CD4-positive, CD25-positive, alpha-beta regulatory T cell (primary cell): ENCODE results near the gene TRMT44. TPM values are rescaled to one million over a fixed set of nuclear protein-coding genes. Genes with fewer than 3 reads are reported as not detected.
"Not testable (repeated sequence)": the region's sequence is repeated elsewhere in the genome, so short reads cannot be mapped to it uniquely, and the experiment has no call there.

ENCODE experiments used
- ATAC-seq, 2 donors: fragments of 150-1000 bp; cut with Tn5 transposase; one replicate each; pipeline ENCODE4 v1.10.0; 2021; ENCODE audit warnings: low read depth in 2 of 2, moderate number of reproducible peaks in 2 of 2, moderate library complexity in 1 of 2
- DNase-seq, 3 donors: peaks; one replicate each; pipeline versions ENCODE4 v3.0.0 to v3.0.0-alpha.2; 2012 to 2022; ENCODE audit warnings: mixed read lengths in 1 of 3
- H3K27ac ChIP-seq: one replicate; pipeline ENCODE4 v1.7.0; 2013; ENCODE audit warnings: mild to moderate bottlenecking, low read length; ENCODE audit not compliant: insufficient read depth, poor library complexity, severe bottlenecking
- H3K27me3 ChIP-seq: one replicate; pipeline ENCODE4 v1.7.0; 2013; ENCODE audit warnings: low read length; ENCODE audit not compliant: control insufficient read depth, insufficient read depth
- H3K36me3 ChIP-seq: one replicate; pipeline ENCODE4 v1.7.0; 2013; ENCODE audit warnings: mild to moderate bottlenecking, low read length, moderate library complexity; ENCODE audit not compliant: control insufficient read depth, insufficient read depth
- H3K4me1 ChIP-seq: 2 replicates; pipeline ENCODE4 v1.7.0; 2013; ENCODE audit warnings: mild to moderate bottlenecking, low read length; ENCODE audit not compliant: insufficient read depth, control insufficient read depth, poor library complexity, severe bottlenecking
- H3K4me3 ChIP-seq: one replicate; pipeline ENCODE4 v1.7.0; 2013; ENCODE audit warnings: low read depth, mild to moderate bottlenecking, low read length, moderate library complexity
- H3K9me3 ChIP-seq, 2 experiments: 1 replicate in 1 of 2; 2 replicates in 1 of 2; pipeline ENCODE4 v1.7.0; 2013; ENCODE audit warnings: low read length in 2 of 2, mild to moderate bottlenecking in 1 of 2, moderate library complexity in 1 of 2; ENCODE audit not compliant: control insufficient read depth in 2 of 2
- H3K27ac Mint-ChIP-seq, 3 donors: one replicate each; pipeline ENCODE4 v1.8.0; 2020 to 2022; ENCODE audit warnings: mild to moderate bottlenecking in 3 of 3, mixed read lengths in 3 of 3, moderate library complexity in 2 of 3
- H3K27me3 Mint-ChIP-seq: one replicate; pipeline ENCODE4 v1.8.0; 2022; ENCODE audit warnings: mild to moderate bottlenecking, mixed read lengths
- H3K36me3 Mint-ChIP-seq: one replicate; pipeline ENCODE4 v1.8.0; 2020; ENCODE audit warnings: mixed read lengths
- H3K4me1 Mint-ChIP-seq, 4 donors: one replicate each; pipeline ENCODE4 v1.8.0; 2020 to 2022; ENCODE audit warnings: mixed read lengths in 4 of 4, mild to moderate bottlenecking in 1 of 4
- H3K4me3 Mint-ChIP-seq, 4 donors: one replicate each; pipeline ENCODE4 v1.8.0; 2020 to 2022; ENCODE audit warnings: mild to moderate bottlenecking in 4 of 4, mixed read lengths in 4 of 4, moderate library complexity in 3 of 4
- H3K9me3 Mint-ChIP-seq, 7 donors: one replicate each; pipeline ENCODE4 v1.8.0; 2020 to 2022; ENCODE audit warnings: mixed read lengths in 7 of 7, mild to moderate bottlenecking in 3 of 7, moderate library complexity in 2 of 7
- polyA plus RNA-seq, 4 donors: library from polyadenylated mRNA; unstranded; fragments of 300-500 nt; fragmentation: Illumina TruSeq; gene quantifications; one replicate each; pipeline ENCODE4 v1.2.3, GENCODE V29; 2021
- total RNA-seq: library from RNA; stranded (reverse); gene quantifications from one replicate; pipeline ENCODE4 v1.2.3, GENCODE V29; 2022

TRMT44 gene
- total and polyA plus RNA-seq, 5 donors from 2014 or later = 10.9 to 26.2 (median 15.4) TPM

- H3K9me3 Mint-ChIP-seq = peaks cover 0 to 3% (median 0%) of the 10 kb centered on the region in 7 donors
- H3K27ac Mint-ChIP-seq = no peak overlapping the region
- DNase-seq (no peak), ATAC-seq (no peak)
- no peak overlapping the region for H3K4me3 Mint-ChIP-seq
- H3K27me3 ChIP-seq = no peaks in the 10 kb centered on the region
- no peaks in the 10 kb centered on the region for H3K4me1 ChIP-seq
- H3K4me1 Mint-ChIP-seq = peaks cover 0 to 2% (median under 1%) of the 10 kb centered on the region in 4 donors
- H3K36me3 ChIP-seq = peaks cover 5% of the 10 kb centered on the region
- H3K27ac ChIP-seq = no peak overlapping the region
- no peaks in the 10 kb centered on the region for H3K27me3 Mint-ChIP-seq
- no peak overlapping the region for H3K4me3 ChIP-seq
- peaks cover 31% of the 10 kb centered on the region for H3K36me3 Mint-ChIP-seq
- no peaks in the 10 kb centered on the region for H3K9me3 ChIP-seq
These were observed 38.4 kb upstream of the TRMT44 start for GRCh38 chr4:8402181-8402597.

- H3K27me3 Mint-ChIP-seq = no peaks in the 10 kb centered on the region
- Histone ChIP-seq H3K27ac (no peak overlapping the region), H3K27me3 (no peaks in the 10 kb centered on the region), H3K4me1 (no peaks in the 10 kb centered on the region), H3K36me3 (peaks cover 5% of the 10 kb centered on the region), H3K4me3 (no peak overlapping the region), H3K9me3 (no peaks in the 10 kb centered on the region)
- H3K4me3 Mint-ChIP-seq = no peak overlapping the region
- H3K4me1 Mint-ChIP-seq = peaks cover 0 to 2% (median under 1%) of the 10 kb centered on the region in 4 donors
- H3K27ac Mint-ChIP-seq = no peak overlapping the region
- H3K9me3 Mint-ChIP-seq = peaks cover 0 to 3% (median 0%) of the 10 kb centered on the region in 7 donors
- DNase-seq (no peak), ATAC-seq (no peak)
- peaks cover 31% of the 10 kb centered on the region for H3K36me3 Mint-ChIP-seq
These were observed 37.9 kb upstream of the TRMT44 start for GRCh38 chr4:8402640-8403039.

GRCh38 chr4:8403173-8403753 lies 37.3 kb upstream of the TRMT44 start:
- Histone ChIP-seq H3K4me1 (no peaks in the 10 kb centered on the region), H3K4me3 (no peak overlapping the region), H3K36me3 (peaks cover 5% of the 10 kb centered on the region), H3K27ac (no peak overlapping the region), H3K9me3 (no peaks in the 10 kb centered on the region), H3K27me3 (no peaks in the 10 kb centered on the region)
- ATAC-seq (no peak), DNase-seq (peak; percentile 21 to 37 (median 29))
- Mint-ChIP-seq H3K4me3 (no peak overlapping the region), H3K27me3 (no peaks in the 10 kb centered on the region), H3K4me1 (peaks cover 0 to 2% (median under 1%) of the 10 kb centered on the region in 4 donors), H3K27ac (peak overlapping the region in 2 of 3 donors; percentile 44 to 74), H3K36me3 (peaks cover 32% of the 10 kb centered on the region), H3K9me3 (peaks cover 0 to 3% (median 0%) of the 10 kb centered on the region in 7 donors)

GRCh38 chr4:8403976-8404375 lies 36.6 kb upstream of the TRMT44 start:
- H3K27ac ChIP-seq = no peak overlapping the region
- no peak for ATAC-seq
- H3K4me3 ChIP-seq = no peak overlapping the region
- no peaks in the 10 kb centered on the region for H3K27me3 Mint-ChIP-seq
- peaks cover 25% of the 10 kb centered on the region for H3K36me3 Mint-ChIP-seq
- H3K9me3 ChIP-seq = no peaks in the 10 kb centered on the region
- H3K27ac Mint-ChIP-seq = peak overlapping the region in 1 of 3 donors; percentile 44
- no peak for DNase-seq
- H3K27me3 ChIP-seq = no peaks in the 10 kb centered on the region
- no peak overlapping the region for H3K4me3 Mint-ChIP-seq
- peaks cover 0 to 3% (median 0%) of the 10 kb centered on the region in 7 donors for H3K9me3 Mint-ChIP-seq
- H3K4me1 ChIP-seq = no peaks in the 10 kb centered on the region
- peaks cover 0 to 2% (median under 1%) of the 10 kb centered on the region in 4 donors for H3K4me1 Mint-ChIP-seq
- H3K36me3 ChIP-seq = peaks cover 5% of the 10 kb centered on the region

GRCh38 chr4:8404791-8405515 lies 35.6 kb upstream of the TRMT44 start:
- Mint-ChIP-seq H3K27me3 (no peaks in the 10 kb centered on the region), H3K9me3 (peaks cover 0 to 3% (median 0%) of the 10 kb centered on the region in 7 donors), H3K36me3 (peaks cover 24% of the 10 kb centered on the region), H3K4me3 (no peak overlapping the region), H3K27ac (no peak overlapping the region), H3K4me1 (peaks cover 0 to 9% (median 4%) of the 10 kb centered on the region in 4 donors)
- DNase-seq = no peak
- no peak overlapping the region for H3K4me3 ChIP-seq
- no peaks in the 10 kb centered on the region for H3K4me1 ChIP-seq
- H3K27ac ChIP-seq = no peak overlapping the region
- H3K9me3 ChIP-seq = no peaks in the 10 kb centered on the region
- peaks cover 5% of the 10 kb centered on the region for H3K36me3 ChIP-seq
- no peaks in the 10 kb centered on the region for H3K27me3 ChIP-seq
- no peak for ATAC-seq

GRCh38 chr4:8405516-8405875 lies 35.1 kb upstream of the TRMT44 start:
- H3K4me3 ChIP-seq = no peak overlapping the region
- Mint-ChIP-seq H3K4me1 (peaks cover 0 to 11% (median 4%) of the 10 kb centered on the region in 4 donors), H3K4me3 (no peak overlapping the region), H3K27ac (no peak overlapping the region), H3K36me3 (peaks cover 23% of the 10 kb centered on the region), H3K27me3 (no peaks in the 10 kb centered on the region), H3K9me3 (peaks cover 0 to 3% (median 0%) of the 10 kb centered on the region in 7 donors)
- H3K4me1 ChIP-seq = no peaks in the 10 kb centered on the region
- no peaks in the 10 kb centered on the region for H3K27me3 ChIP-seq
- no peaks in the 10 kb centered on the region for H3K9me3 ChIP-seq
- DNase-seq (no peak), ATAC-seq (no peak)
- H3K36me3 ChIP-seq = peaks cover 5% of the 10 kb centered on the region
- no peak overlapping the region for H3K27ac ChIP-seq

GRCh38 chr4:8406887-8407286 lies 33.7 kb upstream of the TRMT44 start:
- ATAC-seq, H3K27me3 Mint-ChIP-seq, H3K27ac ChIP-seq, H3K9me3 ChIP-seq, H3K9me3 Mint-ChIP-seq, H3K36me3 ChIP-seq, H3K4me1 ChIP-seq, H3K27me3 ChIP-seq, DNase-seq, H3K27ac Mint-ChIP-seq, H3K4me3 ChIP-seq, H3K4me3 Mint-ChIP-seq: not testable (repeated sequence)
- Mint-ChIP-seq H3K4me1 (peaks cover 0 to 17% (median 4%) of the 10 kb centered on the region in 4 donors), H3K36me3 (peaks cover 24% of the 10 kb centered on the region)
